HG03066 (cell line): ENCODE results near the gene METTL8.
A peak's percentile ranks its signal among the peaks of the same experiment; 100 is the strongest.

Experiments
- ATAC-seq: cut with Tn5 transposase; IDR thresholded peaks from one replicate; pipeline ENCODE4 v1.9.1; 2021; ENCODE audit warnings: low read depth; ENCODE audit not compliant: unreplicated experiment

METTL8 gene

DNA sequence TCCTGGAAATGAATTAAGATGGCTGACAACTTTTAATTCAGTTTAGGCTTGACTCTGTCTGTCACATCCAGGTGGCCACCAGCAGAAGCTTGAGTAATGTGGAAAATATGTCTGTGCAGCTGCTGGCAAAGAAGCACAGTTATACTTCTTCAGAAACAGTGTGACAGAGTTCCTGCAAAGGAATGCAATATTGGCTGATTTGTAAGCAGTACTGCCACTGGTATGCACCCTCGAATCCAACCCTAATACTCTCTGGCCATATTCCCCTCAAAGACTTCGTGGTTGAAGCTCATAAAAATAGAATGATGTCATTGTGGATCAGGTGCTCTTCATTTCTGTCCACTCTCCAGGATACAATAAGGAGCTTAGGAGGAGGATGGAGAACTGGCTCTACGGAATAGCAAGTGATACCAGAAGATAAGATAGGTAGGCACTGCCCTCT lies 86.2 kb downstream of the METTL8 start:
- no peak for ATAC-seq

DNA sequence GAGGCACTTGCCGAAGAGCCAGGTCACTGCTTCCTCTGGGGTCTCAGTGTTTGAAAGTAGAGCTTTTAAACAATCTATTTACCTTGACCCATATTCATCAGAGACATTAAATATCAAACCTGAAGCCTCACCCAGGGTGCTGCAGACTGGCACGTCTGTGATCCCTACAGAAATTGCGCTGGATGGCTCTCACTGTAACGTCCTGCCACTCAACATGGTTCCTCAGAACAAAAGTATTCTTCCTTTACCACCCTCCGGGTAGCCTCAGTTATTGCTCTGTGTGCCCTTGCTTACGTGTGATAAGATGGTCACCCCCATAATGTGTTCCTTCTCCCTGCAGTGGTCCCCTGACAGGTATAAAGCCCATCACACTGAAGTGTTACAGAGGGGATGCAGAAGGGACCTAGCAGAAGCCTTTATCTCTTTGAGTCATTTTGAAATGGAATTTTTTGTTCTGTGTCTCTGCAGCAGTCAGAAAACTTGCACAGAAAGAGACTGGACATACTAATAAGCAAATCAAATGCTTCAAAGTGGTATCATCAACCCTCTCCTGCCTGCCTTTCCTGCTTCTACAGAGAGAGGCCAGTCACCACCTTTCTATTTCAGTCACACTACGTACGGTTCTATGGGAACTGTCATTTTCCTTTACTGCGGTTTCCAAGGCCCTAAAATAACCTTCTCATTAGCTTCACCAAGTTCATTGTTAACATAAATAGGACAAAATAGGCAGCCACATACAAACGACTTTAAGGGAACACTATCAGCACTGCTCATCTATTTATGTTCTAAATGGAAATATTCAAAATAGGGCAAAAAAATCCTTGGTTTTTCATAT lies 86.8 kb downstream of the METTL8 start:
- ATAC-seq: peak; percentile 65

DNA sequence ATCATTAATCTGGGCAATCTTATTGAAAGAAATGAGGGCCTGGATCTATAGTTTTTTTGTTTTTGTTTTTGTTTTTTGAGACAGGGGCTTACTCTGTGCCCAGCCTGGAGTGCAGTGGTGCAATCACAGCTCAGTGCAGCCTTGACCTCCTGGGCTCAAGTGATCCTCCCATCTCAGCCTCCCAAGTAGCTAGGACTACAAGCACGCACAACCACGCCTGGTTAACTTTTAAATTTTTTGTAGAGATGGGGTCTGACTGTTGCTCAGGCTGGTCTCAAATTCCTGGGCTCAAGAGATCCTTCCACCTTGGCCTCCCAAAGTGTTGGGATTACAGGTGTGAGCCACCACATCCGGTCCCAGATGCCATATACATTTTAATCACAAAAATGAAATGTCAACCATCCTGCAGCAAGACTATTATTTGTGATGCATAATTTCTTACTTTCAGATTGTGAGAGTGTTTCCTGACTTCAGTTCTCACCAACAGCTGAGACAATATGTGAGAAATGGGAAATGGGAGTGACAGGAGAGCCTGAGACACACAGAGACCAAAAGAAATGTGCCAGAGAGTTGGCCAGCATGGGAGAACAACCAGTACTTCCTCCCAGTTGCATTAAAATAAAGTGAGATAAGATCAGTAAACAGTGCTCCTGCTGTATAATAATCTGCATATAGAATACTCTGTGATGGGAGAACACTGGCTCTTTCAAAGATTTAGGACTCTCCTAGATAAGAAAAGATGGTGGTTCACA lies 87.6 kb downstream of the METTL8 start:
- no peak for ATAC-seq

DNA sequence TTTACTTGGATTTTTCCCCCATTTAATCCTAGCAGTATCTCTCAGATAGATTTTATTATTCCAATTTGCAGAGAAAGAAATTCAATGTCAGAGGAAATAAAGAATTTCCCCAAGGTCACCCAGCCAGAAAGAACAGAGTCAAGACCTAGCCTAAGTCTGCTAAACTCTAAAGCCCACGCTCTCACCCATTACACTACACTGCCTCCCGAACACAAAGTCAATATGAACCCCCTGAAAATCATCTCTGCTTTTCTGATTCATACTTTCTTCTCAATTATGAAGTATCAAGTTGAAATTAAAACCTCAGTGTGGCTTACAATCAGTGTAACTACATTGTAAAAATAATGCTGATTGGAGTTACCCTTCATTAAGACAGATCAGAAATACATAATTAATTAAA lies 89.6 kb downstream of the METTL8 start:
- ATAC-seq: no peak

DNA sequence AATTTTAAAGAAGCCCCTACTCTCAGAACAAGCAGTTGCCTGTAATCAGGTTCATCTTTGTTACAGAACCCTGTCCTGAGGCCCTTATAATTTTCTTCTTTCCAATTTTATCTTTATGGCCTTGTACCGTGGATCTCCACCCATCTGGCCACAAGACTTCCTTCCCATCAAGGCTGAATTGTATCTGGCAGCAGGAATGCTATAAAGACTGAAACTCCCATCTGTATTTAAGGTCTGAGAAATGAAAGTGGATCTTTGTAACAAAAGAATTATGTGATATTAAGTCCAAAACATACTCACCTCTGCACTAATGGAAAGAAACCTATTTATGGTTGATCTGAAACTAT lies 91.8 kb downstream of the METTL8 start:
- ATAC-seq: no peak

DNA sequence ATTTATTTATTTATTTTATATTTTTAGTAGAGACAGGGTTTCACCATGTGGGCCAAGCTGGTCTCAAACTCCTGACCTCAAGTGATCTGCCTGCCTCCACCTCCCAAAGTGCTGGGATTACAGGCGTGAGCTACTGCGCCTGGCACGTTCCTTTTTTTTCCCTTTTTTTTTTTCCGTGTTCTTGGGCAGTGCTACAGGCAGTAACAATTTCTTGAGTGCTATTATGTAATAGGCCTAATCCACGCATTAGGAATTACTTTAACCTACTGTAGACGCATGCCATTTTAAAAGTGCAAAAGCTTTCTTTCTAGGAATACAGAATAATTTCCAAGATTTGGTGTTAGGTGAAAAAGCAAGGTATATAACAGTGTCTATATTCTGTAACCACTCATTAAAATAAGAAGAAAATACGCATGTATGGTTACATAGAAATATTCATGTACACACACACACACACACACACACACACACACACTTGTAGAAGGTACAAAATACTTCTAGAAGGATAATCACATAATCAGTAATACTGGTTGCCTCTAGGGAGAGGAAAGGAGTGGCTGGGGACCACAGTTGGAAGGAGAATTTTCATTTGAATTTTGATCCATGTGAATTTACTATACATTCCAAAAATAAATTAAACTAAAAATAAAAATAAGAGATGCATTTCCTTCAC lies 92.3 kb downstream of the METTL8 start:
- ATAC-seq: no peak

DNA sequence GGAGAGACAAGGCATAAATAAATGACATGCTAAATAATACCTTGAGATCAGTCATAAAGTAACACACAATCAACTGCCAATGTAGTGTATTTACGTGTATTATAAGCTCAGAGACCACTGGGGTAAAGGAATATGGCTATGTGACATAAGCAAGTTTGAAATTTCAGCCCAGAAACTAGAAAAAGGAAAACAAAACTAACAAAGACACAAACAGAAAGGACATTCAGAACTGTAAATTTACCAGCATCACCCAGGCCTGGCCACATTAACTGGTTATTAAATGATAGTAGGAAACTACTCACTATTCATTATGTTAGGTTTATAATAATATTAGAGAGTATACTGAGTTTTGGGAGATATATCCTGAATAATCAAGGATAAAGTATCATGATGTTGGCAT lies 98.8 kb downstream of the METTL8 start:
- ATAC-seq: no peak

DNA sequence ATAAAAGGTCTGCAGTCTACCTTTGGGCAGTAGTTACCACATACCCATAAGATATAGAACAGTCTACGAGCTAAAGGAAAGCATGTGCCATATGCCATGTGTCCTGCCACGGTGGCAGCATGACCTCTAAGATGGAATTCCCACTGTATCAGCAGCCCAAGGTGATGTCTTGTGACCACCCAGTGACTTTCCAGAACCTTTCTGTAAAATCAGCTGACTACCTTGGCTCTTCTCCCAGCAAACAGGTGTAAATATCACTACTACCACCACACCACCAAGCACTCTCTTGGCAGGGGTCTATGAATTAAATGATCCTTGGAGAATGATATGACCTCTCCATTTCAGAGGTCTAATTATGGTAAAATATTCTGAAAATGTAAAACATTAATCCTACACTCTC lies 99.6 kb downstream of the METTL8 start:
- no peak for ATAC-seq

DNA sequence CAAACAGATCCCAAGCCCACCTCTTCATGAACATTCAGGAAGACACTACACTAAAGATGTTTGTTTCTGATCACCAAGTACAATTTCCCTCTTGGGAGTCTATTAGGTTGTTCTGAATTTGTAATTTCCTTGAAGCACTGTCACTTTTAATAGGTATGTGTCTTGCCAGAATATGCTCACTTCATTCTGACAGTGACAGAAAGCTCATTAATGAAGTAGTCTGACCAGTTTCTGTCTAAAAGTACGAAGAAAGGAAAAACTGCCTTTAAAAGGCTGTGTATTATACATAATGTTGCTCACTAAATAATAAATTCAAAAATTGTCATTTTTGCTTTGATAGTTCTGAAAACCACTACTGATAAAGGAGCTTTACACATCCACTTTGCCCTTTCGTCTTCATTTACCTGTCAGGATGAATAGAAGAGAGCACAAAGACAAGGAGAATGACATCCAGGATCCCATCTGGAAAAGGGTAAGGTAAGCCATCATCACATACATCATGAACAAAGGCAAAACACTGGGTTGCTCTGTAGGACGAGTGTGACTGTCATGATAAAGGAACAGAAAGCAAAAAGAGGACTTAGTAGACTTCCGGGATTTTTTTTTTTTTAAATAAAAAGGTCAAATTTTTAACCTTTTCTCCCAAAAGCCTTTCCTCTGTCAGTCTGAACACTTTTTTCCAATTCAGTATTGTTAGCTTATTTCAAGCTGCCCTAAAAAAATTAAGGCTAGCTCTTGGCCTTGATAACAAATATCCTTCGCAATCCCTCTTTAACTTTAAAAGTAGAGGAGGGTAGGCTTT lies 103.4 kb downstream of the METTL8 start:
- ATAC-seq: no peak

DNA sequence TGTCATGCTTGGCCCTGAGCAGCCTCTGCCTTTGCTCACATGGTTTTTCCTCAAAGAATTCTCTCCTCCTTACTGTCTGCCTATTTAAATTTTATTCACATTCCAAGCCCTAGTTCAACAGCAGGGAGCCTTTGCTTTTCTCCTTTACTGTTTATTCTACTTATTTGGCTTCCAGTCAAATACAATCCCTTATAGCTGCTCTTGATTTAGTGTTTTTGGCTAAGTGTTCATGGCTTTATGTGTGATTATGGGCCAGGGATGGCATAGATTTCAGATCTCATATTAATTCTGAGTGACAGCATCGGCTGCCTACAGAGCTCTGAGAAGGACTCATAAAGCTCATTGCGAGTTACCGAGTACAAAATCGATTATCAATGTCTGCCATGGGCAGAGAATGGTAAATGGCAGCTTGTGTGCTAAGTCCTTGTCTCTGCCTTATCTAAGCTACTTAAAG lies 106.7 kb downstream of the METTL8 start:
- ATAC-seq: no peak

DNA sequence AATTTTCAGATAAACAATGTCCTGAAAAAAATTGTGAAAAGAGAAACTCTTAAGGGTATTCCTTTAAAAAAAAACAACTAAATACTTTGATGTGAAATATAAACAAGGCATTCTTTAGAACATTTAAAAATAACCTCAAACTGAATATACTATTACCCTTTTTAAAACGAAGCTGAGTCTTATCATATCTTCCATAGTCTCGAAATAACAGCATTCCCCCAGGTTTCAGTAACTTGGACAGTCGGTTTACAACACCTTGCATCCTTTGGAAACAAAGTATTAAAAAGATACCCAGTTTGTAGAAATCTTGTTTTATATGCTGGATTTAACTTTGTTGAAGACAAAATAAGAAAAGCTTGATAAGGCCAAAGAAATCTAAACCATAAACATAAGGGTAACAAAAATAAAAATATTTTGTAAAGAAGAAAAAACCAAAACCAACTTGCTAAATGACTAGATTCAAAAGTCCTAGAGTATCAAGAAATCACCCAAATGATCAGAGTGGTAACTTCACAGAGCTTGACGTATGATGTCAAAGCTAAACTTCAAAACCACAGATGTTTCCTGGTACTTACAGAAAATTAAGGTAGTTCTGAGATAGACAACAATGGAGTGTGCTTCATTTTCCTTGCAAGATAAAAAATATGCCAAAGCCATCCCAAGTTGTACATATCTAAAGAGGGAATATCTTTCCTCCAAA lies 107.8 kb downstream of the METTL8 start:
- ATAC-seq: no peak

DNA sequence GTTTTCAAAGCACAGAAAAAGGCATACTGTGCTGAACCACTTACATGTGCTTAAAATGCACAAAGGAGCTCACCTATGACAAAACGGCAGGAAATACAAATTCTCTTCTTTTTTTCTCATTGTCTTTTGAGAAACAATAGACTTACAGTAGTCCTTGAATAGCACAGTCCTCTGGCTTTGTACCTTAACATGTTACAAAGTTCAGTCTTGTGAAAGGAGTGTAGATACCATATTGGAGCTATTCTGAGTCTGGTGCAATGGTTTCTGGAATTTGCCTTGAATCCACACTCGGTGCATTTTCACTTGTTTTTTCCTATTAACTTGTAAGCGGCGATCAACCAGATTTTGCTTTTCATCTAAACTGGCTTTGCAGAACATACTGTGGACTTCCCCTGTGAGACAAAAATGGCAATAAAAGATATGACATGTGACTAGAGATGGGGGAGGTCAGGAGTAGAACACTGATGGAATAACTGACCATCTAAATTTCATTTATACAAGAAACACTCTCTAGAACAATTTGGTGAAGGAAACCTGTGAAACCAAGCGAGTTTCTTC lies 109.7 kb downstream of the METTL8 start:
- ATAC-seq: no peak

DNA sequence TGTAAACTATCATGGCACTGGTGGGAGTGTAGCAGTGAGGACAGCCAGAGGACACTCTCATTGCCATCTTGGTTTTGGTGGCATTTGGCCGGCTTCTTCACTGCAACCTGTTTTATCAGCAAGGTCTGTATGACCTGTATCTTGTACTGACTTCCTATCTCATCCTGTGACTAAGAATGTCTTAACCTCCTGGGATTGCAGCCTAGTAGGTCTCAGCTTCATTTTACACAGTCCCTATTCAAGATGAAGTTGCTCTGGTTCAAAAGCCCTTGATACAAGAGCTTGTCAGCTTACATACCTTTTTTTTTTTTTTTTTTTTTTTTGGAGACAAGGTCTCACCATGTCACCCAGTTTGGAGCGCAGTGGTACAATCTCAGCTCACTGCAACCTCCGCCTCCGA lies 110.9 kb downstream of the METTL8 start:
- ATAC-seq: no peak

DNA sequence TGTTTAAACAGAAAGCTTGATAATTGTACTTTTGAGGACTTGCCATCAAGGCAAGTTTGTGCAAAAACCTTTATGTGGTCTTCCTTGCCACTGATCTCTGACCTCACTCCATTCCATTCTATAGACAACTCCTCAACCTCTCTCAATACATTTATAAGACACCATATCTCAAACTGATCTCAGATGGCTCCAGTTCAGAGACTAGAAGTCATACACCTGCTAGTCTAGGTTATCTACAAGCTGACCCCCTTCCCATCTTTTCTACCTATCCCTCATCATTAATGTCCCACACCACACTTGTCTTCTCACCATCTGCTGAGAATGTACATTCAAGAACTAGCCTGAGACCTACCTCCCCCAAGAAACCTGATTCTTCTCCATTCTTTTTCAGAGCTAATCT lies 113.1 kb downstream of the METTL8 start:
- no peak for ATAC-seq

DNA sequence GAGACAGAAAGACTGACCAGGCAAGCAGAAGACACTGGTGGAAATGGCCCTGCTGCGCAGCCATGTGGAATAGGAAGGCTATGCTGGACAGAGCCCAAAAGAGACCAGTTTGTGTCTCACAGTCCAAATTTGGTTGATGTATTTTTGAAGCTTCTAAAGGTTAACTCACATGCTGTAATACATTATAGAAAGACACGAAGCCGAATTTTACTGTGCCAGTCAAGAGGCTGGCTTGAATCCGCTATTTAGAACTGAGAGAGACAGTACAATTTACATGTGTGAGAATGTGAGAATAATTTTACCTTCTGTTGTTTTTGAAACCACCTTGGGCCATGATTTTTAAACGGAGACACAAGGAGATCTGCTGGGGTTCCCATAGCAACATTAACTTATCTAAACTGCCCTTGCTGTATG lies 113.6 kb downstream of the METTL8 start:
- peak; percentile 35 for ATAC-seq

DNA sequence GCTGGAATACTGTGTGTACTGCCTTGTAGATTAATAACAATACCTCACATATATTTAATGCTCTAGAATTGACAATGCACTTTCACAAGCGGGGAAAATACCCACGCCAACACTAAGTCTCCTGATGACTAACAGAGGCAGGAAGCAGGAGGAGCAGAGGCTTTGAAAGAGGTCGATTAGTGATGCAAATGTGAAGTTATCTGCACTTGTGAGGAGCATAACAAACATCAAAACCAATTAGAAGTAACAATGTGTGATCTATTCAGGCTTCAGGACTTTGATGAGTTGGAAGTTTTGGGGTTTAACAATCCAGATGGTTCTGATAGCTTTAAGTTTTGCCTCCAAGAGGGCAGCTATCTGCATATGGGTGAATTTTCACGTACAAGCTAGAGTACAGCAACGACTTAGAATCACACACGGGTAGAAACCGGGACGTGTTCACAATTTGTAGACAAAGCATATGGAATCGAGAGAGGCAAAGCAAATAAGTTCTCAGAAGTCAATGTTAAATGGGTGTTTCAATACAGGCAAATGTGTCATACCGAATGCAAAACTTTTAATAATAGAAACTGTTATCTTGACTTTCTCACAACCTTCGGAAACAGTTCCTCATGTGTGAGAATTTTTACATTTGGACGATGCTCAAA lies 114.5 kb downstream of the METTL8 start:
- peak; percentile 33 for ATAC-seq

DNA sequence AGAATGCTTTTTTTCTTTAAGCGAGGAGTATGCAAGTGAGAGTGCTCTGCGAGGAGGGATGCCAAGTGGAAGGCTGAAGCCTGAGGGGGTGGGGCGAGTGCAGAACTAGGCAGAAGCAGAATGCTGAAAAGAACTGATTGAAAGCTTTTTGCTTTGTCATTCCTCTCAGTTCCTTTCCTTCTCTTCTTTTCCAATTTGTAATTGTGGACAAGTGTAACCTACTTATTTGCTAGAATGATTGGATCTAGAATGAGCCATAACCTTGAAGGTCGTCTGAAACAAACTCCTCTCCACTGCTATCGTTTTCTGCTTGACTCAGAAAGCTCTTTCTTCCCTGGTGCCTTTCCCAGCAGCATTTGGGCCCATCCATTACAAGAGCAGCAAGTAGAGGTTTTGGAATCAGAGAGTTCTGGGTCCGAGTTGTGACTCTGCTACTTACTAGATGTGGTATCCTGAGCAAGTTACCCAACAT lies 115.3 kb downstream of the METTL8 start:
- no peak for ATAC-seq

DNA sequence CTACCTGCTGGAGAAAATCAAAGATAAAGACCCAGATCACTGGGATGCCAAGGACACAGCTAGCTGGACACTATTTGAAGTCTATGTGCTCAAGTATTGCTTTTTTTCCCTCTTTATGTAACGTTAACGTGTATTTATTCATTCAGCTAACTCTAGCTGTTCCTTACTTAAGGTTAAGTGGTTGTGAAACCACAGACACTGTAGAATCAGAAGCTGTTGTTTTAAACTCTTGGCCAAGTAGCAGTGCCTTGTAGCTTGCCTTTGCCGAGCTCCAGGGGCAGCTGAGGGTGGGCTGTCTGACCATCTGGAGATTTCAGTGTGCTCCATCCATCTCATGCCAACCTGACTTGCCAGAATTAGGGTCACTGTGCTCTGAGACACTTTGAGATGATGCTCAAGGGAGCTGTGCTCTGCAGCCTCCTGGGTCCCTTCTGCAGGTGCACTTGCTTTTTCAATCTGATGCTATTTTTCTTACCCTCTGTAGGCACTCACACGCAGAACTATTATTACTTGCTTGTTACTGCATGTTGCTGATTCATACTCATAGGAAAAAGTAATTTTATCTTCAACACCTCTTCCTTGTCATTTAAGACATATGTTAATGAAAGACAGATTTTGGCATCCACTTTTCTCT lies 116.2 kb downstream of the METTL8 start:
- peak; percentile 33 for ATAC-seq
